PC-9 (cell line): Measurements from ENCODE around the gene SEMA7A.

ENCODE experiments used
- EZH2 ChIP-seq: fragments of 200-600 bp; sonication (generic); IDR thresholded peaks from 2 replicates; pipeline ENCODE4 v1.8.0; 2017; ENCODE audit warnings: antibody characterized with exemption, low read depth
- TF ChIP-seq, protein P1 (sequence below): fragments of 200-600 bp; sonication (generic); conservative IDR thresholded peaks from 2 replicates; pipeline ENCODE4 v1.6.1; 2017; ENCODE audit warnings: mixed run types, antibody characterized with exemption, mild to moderate bottlenecking, moderate library complexity

DNA sequence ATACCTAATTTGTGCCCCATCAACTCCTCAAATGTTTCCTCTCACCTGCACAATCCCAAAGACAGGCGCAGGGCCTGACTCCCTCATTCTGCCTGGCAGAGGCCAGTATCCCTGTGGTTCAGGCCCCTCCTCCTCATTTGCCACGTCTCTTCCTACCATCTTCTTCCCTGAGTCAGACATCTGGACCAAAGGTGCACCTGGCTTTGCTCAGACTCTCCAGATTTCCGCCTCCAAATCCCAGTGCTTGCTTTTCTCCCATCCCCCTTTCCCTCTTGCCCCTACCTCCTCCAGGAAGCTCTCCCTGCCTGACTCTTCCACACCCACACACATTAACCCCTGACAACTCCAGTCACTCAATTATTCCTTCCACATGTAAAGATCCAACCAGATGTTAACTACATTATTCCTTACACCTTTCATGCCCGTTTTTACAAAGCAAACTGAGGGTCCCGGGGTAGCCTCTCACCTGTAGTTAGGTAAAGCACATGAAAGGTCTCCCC lies 19.6 kb downstream of the SEMA7A start:
- TF ChIP-seq, protein P1, sequence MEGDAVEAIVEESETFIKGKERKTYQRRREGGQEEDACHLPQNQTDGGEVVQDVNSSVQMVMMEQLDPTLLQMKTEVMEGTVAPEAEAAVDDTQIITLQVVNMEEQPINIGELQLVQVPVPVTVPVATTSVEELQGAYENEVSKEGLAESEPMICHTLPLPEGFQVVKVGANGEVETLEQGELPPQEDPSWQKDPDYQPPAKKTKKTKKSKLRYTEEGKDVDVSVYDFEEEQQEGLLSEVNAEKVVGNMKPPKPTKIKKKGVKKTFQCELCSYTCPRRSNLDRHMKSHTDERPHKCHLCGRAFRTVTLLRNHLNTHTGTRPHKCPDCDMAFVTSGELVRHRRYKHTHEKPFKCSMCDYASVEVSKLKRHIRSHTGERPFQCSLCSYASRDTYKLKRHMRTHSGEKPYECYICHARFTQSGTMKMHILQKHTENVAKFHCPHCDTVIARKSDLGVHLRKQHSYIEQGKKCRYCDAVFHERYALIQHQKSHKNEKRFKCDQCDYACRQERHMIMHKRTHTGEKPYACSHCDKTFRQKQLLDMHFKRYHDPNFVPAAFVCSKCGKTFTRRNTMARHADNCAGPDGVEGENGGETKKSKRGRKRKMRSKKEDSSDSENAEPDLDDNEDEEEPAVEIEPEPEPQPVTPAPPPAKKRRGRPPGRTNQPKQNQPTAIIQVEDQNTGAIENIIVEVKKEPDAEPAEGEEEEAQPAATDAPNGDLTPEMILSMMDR, result no peak
- no peak for TF ChIP-seq EZH2
